WTC11 (cell line): ENCODE data around the gene RBM45. TPM values are rescaled to one million over a fixed set of nuclear protein-coding genes. Genes with fewer than 3 reads are reported as not detected.

Experiments used
- ATAC-seq: fragments of 200-7000 bp; cut with Tn5 transposase; 2 replicates; pipeline ENCODE4 v1.10.0; 2021; ENCODE audit warnings: mild to moderate bottlenecking, moderate library complexity
- CTCF ChIA-PET: fragments of 300-600 bp; sonication (Branson Sonifier 250); formaldehyde crosslinking; loops from one replicate; lab custom pipeline; 2021; ENCODE audit warnings: antibody characterized with exemption; lab: Charles Lee
- POLR2A ChIA-PET: fragments of 350-600 bp; sonication (Branson Sonifier 250); formaldehyde crosslinking; loops from one replicate; lab custom pipeline; 2021; ENCODE audit warnings: antibody characterized with exemption; lab: Charles Lee
- DNase-seq: peaks from one replicate; pipeline ENCODE4 v3.0.0; 2021; ENCODE audit warnings: low spot score
- H3K27ac Mint-ChIP-seq: 2 replicates; pipeline ENCODE4 v1.8.0; 2021; ENCODE audit warnings: mixed read lengths
- H3K27me3 Mint-ChIP-seq: 2 replicates; pipeline ENCODE4 v1.8.0; 2021; ENCODE audit warnings: low read depth, mild to moderate bottlenecking, moderate library complexity, mixed read lengths
- H3K36me3 Mint-ChIP-seq: 2 replicates; pipeline ENCODE4 v1.8.0; 2021; ENCODE audit warnings: mixed read lengths
- H3K4me1 Mint-ChIP-seq: 2 replicates; pipeline ENCODE4 v1.8.0; 2022; ENCODE audit warnings: mixed read lengths
- H3K4me3 Mint-ChIP-seq: 2 replicates; pipeline ENCODE4 v1.8.0; 2021; ENCODE audit warnings: mild to moderate bottlenecking, moderate library complexity, mixed read lengths
- H3K9me3 Mint-ChIP-seq: 2 replicates; pipeline ENCODE4 v1.8.0; 2021; ENCODE audit warnings: mixed read lengths
- AFF4 ChIP-seq: sonication (generic); formaldehyde crosslinking; IDR thresholded peaks from 2 replicates; pipeline ENCODE4 v1.8.1; 2023; ENCODE audit warnings: mild to moderate bottlenecking, missing genetic modification reagents, borderline replicate concordance
- E2F5 ChIP-seq: sonication (generic); formaldehyde crosslinking; IDR thresholded peaks from 2 replicates; pipeline ENCODE4 v1.8.1; 2022; ENCODE audit warnings: mild to moderate bottlenecking, moderate library complexity, missing genetic modification reagents
- ELF4 ChIP-seq: sonication (generic); formaldehyde crosslinking; IDR thresholded peaks from 2 replicates; pipeline ENCODE4 v1.8.1; 2022; ENCODE audit warnings: low read depth, mild to moderate bottlenecking, moderate library complexity, missing genetic modification reagents
- FOXP1 ChIP-seq: sonication (generic); formaldehyde crosslinking; IDR thresholded peaks from 2 replicates; pipeline ENCODE4 v1.8.0; 2022; ENCODE audit warnings: missing genetic modification reagents, mild to moderate bottlenecking, moderate library complexity, borderline replicate concordance
- HMGA2 ChIP-seq: fragments of 250-450 bp; sonication (Bioruptor Pico); IDR thresholded peaks from 2 replicates; pipeline ENCODE4 v1.4.0; 2021; ENCODE audit warnings: mild to moderate bottlenecking, moderate library complexity
- MYBL2 ChIP-seq: sonication (generic); formaldehyde crosslinking; IDR thresholded peaks from 2 replicates; pipeline ENCODE4 v1.8.1; 2023; ENCODE audit warnings: mild to moderate bottlenecking, moderate library complexity, missing genetic modification reagents
- NFYB ChIP-seq: sonication (generic); formaldehyde crosslinking; conservative IDR thresholded peaks from 2 replicates; pipeline ENCODE4 v1.8.0; 2022; ENCODE audit warnings: low read depth, missing genetic modification reagents
- OVOL2 ChIP-seq: fragments of 250-450 bp; sonication (Bioruptor Pico); IDR thresholded peaks from 2 replicates; pipeline ENCODE4 v1.9.0; 2021; ENCODE audit warnings: mild to moderate bottlenecking, borderline replicate concordance
- PRDM15 ChIP-seq: sonication (generic); formaldehyde crosslinking; IDR thresholded peaks from 2 replicates; pipeline ENCODE4 v1.8.0; 2022; ENCODE audit warnings: missing genetic modification reagents
- RORB ChIP-seq: fragments of 250-450 bp; sonication (Bioruptor Pico); IDR thresholded peaks from 2 replicates; pipeline ENCODE4 v1.9.0; 2021; ENCODE audit warnings: mild to moderate bottlenecking
- SP1 ChIP-seq: sonication (generic); formaldehyde crosslinking; conservative IDR thresholded peaks from 2 replicates; pipeline ENCODE4 v1.8.1; 2022; ENCODE audit warnings: missing genetic modification reagents
- ZBTB21 ChIP-seq: sonication (generic); formaldehyde crosslinking; IDR thresholded peaks from 2 replicates; pipeline ENCODE4 v1.8.1; 2023; ENCODE audit warnings: mild to moderate bottlenecking, missing genetic modification reagents, borderline replicate concordance
- ZNF138 ChIP-seq: sonication (generic); formaldehyde crosslinking; conservative IDR thresholded peaks from 2 replicates; pipeline ENCODE4 v1.8.1; 2022; ENCODE audit warnings: mild to moderate bottlenecking, moderate library complexity, missing genetic modification reagents
- ZNF219 ChIP-seq: sonication (generic); formaldehyde crosslinking; IDR thresholded peaks from 2 replicates; pipeline ENCODE4 v1.8.0; 2023; ENCODE audit warnings: missing genetic modification reagents, mild to moderate bottlenecking, borderline replicate concordance
- ZNF263 ChIP-seq: sonication (generic); formaldehyde crosslinking; IDR thresholded peaks from 2 replicates; pipeline ENCODE4 v1.8.1; 2022; ENCODE audit warnings: low read depth, mild to moderate bottlenecking, moderate library complexity, missing genetic modification reagents
- ZNF512 ChIP-seq: sonication (generic); formaldehyde crosslinking; IDR thresholded peaks from 2 replicates; pipeline ENCODE4 v1.8.1; 2022; ENCODE audit warnings: missing genetic modification reagents, borderline replicate concordance
- ZSCAN18 ChIP-seq: fragments of 250-450 bp; sonication (Bioruptor Pico); IDR thresholded peaks from 2 replicates; pipeline ENCODE4 v2.1.2; 2022; ENCODE audit warnings: mild to moderate bottlenecking, moderate library complexity
- total RNA-seq: library from RNA; stranded (reverse); gene quantifications from 3 replicates; pipeline ENCODE4 v1.2.3, GENCODE V29; 2021
- TF ChIP-seq, protein P1 (sequence below): sonication (generic); formaldehyde crosslinking; IDR thresholded peaks from 2 replicates; pipeline ENCODE4 v1.8.1; 2022; ENCODE audit warnings: mild to moderate bottlenecking, missing genetic modification reagents, moderate library complexity, borderline replicate concordance

RBM45 gene
- total RNA-seq, 1 experiment from 2014 or later, result 9.2 TPM

- TF ChIP-seq PRDM15 (CRISPR knock-in tag) (no peak), ZSCAN18 (CRISPR knock-in tag) (no peak), NFYB (CRISPR knock-in tag) (no peak), ZBTB21 (CRISPR knock-in tag) (no peak), E2F5 (CRISPR knock-in tag) (no peak), AFF4 (no peak), MYBL2 (CRISPR knock-in tag) (no peak)
- TF ChIP-seq, protein P1, sequence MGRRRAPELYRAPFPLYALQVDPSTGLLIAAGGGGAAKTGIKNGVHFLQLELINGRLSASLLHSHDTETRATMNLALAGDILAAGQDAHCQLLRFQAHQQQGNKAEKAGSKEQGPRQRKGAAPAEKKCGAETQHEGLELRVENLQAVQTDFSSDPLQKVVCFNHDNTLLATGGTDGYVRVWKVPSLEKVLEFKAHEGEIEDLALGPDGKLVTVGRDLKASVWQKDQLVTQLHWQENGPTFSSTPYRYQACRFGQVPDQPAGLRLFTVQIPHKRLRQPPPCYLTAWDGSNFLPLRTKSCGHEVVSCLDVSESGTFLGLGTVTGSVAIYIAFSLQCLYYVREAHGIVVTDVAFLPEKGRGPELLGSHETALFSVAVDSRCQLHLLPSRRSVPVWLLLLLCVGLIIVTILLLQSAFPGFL (CRISPR knock-in tag), result no peak
Measured at GRCh38 chr2:178128836-178129630, 16.8 kb downstream of the RBM45 start (continued).

GRCh38 chr2:178136321-178137025 is 24.2 kb downstream of the RBM45 start:
- CTCF ChIA-PET, result interaction anchor here (1.6 to 1.7 kb wide), 2 partner anchors 24 to 278 kb away, joined by 3 to 5 read pairs; partner anchors contain the start of gene RBM45
- H3K27me3 Mint-ChIP-seq, result no peaks in the 10 kb centered on the region
- TF ChIP-seq NFYB (CRISPR knock-in tag) (no peak), ZNF512 (CRISPR knock-in tag) (no peak), ZNF219 (CRISPR knock-in tag) (no peak), ELF4 (CRISPR knock-in tag) (no peak), ZNF263 (CRISPR knock-in tag) (no peak), SP1 (CRISPR knock-in tag) (no peak), HMGA2 (CRISPR knock-in tag) (no peak), OVOL2 (no peak), ZNF138 (CRISPR knock-in tag) (no peak), FOXP1 (CRISPR knock-in tag) (no peak), RORB (no peak)

More at GRCh38 chr2:178136321-178137025, 24.2 kb downstream of the RBM45 start:
- no peak overlapping the region for H3K4me3 Mint-ChIP-seq
- no peaks in the 10 kb centered on the region for H3K36me3 Mint-ChIP-seq
- POLR2A ChIA-PET, result no interaction called here
- no peak overlapping the region for H3K27ac Mint-ChIP-seq
- H3K4me1 Mint-ChIP-seq, result peaks cover 8% of the 10 kb centered on the region
- no peak for DNase-seq
- ATAC-seq, result no peak
- H3K9me3 Mint-ChIP-seq, result no peaks in the 10 kb centered on the region
